GM21619 (cell line): ENCODE data around the gene PAQR3.
A peak's percentile ranks its signal among the peaks of the same experiment; 100 is the strongest.

Source experiments
- ATAC-seq: cut with Tn5 transposase; IDR thresholded peaks from one replicate; pipeline ENCODE4 v1.9.1; 2021; ENCODE audit not compliant: unreplicated experiment

PAQR3 gene

GRCh38 chr4:78863991-78864390 is 75.2 kb downstream of the PAQR3 start:
- no peak for ATAC-seq

GRCh38 chr4:78863254-78863869 is 75.9 kb downstream of the PAQR3 start:
- peak; percentile 59 for ATAC-seq

- ATAC-seq: no peak
Measured at GRCh38 chr4:78862314-78862737, 76.9 kb downstream of the PAQR3 start.
